Gastrocnemius medialis (tissue), 4 donors: ENCODE data around the gene PA2G4.

Experiments
- POLR2A ChIP-seq, 2 donors: fragments of 450-650 bp; IDR thresholded peaks; one replicate each; pipeline ENCODE4 v1.6.1; 2017; ENCODE audit warnings: antibody characterized with exemption in 2 of 2, mild to moderate bottlenecking in 2 of 2, moderate library complexity in 2 of 2
- TF ChIP-seq, protein P1 (sequence below), 5 experiments: fragments of 450-650 bp in 3 of 5; fragments of 200-600 bp in 2 of 5; sonication (generic) in 2 of 5; IDR thresholded peaks in 4 of 5; conservative IDR thresholded peaks in 1 of 5; 1 replicate in 4 of 5; 2 replicates in 1 of 5; pipeline ENCODE4 v1.5.1; 2016 to 2019; ENCODE audit warnings: antibody characterized with exemption in 5 of 5, mild to moderate bottlenecking in 3 of 5, moderate library complexity in 3 of 5

DNA sequence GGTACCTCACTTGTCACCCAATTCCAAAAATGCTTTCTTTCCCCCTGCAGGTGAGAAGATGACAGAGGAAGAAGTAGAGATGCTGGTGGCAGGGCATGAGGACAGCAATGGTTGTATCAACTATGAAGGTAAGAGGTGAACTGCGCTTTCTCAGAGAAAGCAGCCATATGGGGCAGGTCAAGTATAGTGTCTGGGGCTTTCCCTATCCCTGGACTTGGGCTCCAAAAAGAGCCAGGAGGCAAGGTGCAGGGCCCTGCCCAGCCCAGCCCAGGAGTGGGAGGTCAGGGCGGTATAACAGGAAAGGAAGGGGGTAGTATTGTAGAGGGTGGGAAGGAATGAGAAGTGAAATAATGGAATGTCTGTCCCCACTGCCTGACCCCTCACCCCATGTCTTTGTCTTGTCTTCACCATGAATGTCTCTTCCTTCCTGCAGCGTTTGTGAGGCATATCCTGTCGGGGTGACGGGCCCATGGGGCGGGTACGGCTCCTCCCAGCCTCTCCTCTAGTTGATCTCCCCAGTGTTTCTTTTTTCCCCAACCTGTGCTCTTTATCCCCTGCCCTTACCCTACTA lies 55.9 kb downstream of the PA2G4 start:
- TF ChIP-seq, protein P1, sequence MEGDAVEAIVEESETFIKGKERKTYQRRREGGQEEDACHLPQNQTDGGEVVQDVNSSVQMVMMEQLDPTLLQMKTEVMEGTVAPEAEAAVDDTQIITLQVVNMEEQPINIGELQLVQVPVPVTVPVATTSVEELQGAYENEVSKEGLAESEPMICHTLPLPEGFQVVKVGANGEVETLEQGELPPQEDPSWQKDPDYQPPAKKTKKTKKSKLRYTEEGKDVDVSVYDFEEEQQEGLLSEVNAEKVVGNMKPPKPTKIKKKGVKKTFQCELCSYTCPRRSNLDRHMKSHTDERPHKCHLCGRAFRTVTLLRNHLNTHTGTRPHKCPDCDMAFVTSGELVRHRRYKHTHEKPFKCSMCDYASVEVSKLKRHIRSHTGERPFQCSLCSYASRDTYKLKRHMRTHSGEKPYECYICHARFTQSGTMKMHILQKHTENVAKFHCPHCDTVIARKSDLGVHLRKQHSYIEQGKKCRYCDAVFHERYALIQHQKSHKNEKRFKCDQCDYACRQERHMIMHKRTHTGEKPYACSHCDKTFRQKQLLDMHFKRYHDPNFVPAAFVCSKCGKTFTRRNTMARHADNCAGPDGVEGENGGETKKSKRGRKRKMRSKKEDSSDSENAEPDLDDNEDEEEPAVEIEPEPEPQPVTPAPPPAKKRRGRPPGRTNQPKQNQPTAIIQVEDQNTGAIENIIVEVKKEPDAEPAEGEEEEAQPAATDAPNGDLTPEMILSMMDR (IDR thresholded peaks at IDR 0.05 in 4 of 5, conservative IDR thresholded peaks at IDR 0.05 in 1 of 5): no peak
- no peak for TF ChIP-seq POLR2A (IDR thresholded peaks at IDR 0.05)
